Epithelial cell of proximal tubule (primary cell): ENCODE measurements around the gene TESPA1. TPM values are rescaled to one million over a fixed set of nuclear protein-coding genes. Genes with fewer than 3 reads are reported as not detected.
"Not testable (repeated sequence)": the region's sequence is repeated elsewhere in the genome, so short reads cannot be mapped to it uniquely, and the experiment has no call there.

Source experiments
- DNase-seq: peaks from one replicate; pipeline ENCODE4 v3.0.0-alpha.2; 2011; ENCODE audit warnings: low read depth
- H3K4me3 ChIP-seq: 2 replicates; pipeline ENCODE4 v1.5.1; 2011; ENCODE audit warnings: low read depth, mild to moderate bottlenecking, low read length
- CTCF ChIP-seq: conservative IDR thresholded peaks from 2 replicates; pipeline ENCODE4 v1.5.1; 2012; ENCODE audit warnings: low read depth, mild to moderate bottlenecking, low read length
- total RNA-seq: library from RNA; depleted of rRNA; stranded (reverse); fragments of >200 nt; gene quantifications from 2 replicates; pipeline ENCODE4 v1.2.3, GENCODE V29; 2015

Gene TESPA1
- total RNA-seq, 1 donor from 2014 or later: not detected

GRCh38 chr12:54949073-54949711 lies 35.4 kb downstream of the TESPA1 start:
- DNase-seq: no peak
- no peak overlapping the region for H3K4me3 ChIP-seq
- no peak for TF ChIP-seq CTCF

GRCh38 chr12:54948171-54948570 lies 36.4 kb downstream of the TESPA1 start:
- no peak for DNase-seq
- no peak overlapping the region for H3K4me3 ChIP-seq
- no peak for TF ChIP-seq CTCF

GRCh38 chr12:54945082-54945481 lies 39.5 kb downstream of the TESPA1 start:
- H3K4me3 ChIP-seq: no peak overlapping the region
- DNase-seq: no peak
- TF ChIP-seq CTCF: no peak

GRCh38 chr12:54943292-54943691 lies 41.3 kb downstream of the TESPA1 start:
- DNase-seq, H3K4me3 ChIP-seq: not testable (repeated sequence)

- no peak for TF ChIP-seq CTCF
- DNase-seq: no peak
- no peak overlapping the region for H3K4me3 ChIP-seq
These were observed 42.9 kb downstream of the TESPA1 start for GRCh38 chr12:54941659-54942058.

- no peak for DNase-seq
- no peak for TF ChIP-seq CTCF
- H3K4me3 ChIP-seq: no peak overlapping the region
These were observed 43.7 kb downstream of the TESPA1 start for GRCh38 chr12:54940727-54941315.

GRCh38 chr12:54937929-54938328 lies 46.6 kb downstream of the TESPA1 start:
- TF ChIP-seq CTCF: no peak

More at GRCh38 chr12:54937929-54938328, 46.6 kb downstream of the TESPA1 start:
- H3K4me3 ChIP-seq: no peak overlapping the region
- no peak for DNase-seq
